GM12878 (cell line): ENCODE measurements around the gene ICAM2. TPM values are rescaled to one million over a fixed set of nuclear protein-coding genes. Genes with fewer than 3 reads are reported as not detected.

Experiments used
- BHLHE40 ChIP-seq, 2 experiments: fragments of 450-650 bp in 1 of 2; IDR thresholded peaks; 2 replicates each; pipeline ENCODE4 v1.6.1; 2011 to 2017; ENCODE audit warnings: low read depth in 2 of 2, borderline replicate concordance in 1 of 2, improper control_type of control experiment in 1 of 2, low read length in 1 of 2, mild to moderate bottlenecking in 1 of 2
- BRCA1 ChIP-seq: IDR thresholded peaks from 2 replicates; pipeline ENCODE4 v1.6.1; 2011; ENCODE audit warnings: low read depth, low read length, improper control_type of control experiment
- CEBPZ ChIP-seq: fragments of 150-350 bp; IDR thresholded peaks from 2 replicates; pipeline ENCODE4 v1.6.1; 2016; ENCODE audit warnings: low read depth, low read length
- GATAD2B ChIP-seq: fragments of 450-650 bp; conservative IDR thresholded peaks from 2 replicates; pipeline ENCODE4 v1.6.1; 2017; ENCODE audit warnings: low read depth, mild to moderate bottlenecking, moderate library complexity
- KAT2A ChIP-seq: conservative IDR thresholded peaks from 2 replicates; pipeline ENCODE4 v1.6.1; 2011; ENCODE audit warnings: low read depth, low read length; ENCODE audit not compliant: control insufficient read depth
- MLLT1 ChIP-seq: fragments of 450-650 bp; IDR thresholded peaks from 2 replicates; pipeline ENCODE4 v1.6.1; 2016; ENCODE audit warnings: mild to moderate bottlenecking
- MTA2 ChIP-seq: fragments of 450-650 bp; IDR thresholded peaks from 2 replicates; pipeline ENCODE4 v1.6.1; 2016; ENCODE audit warnings: low read depth, mild to moderate bottlenecking, moderate library complexity
- MYC ChIP-seq: IDR thresholded peaks from 2 replicates; pipeline ENCODE4 v1.6.1; 2011; ENCODE audit warnings: mild to moderate bottlenecking, low read length, moderate library complexity, inconsistent platforms; ENCODE audit not compliant: insufficient read depth, insufficient replicate concordance, insufficient read length, severe bottlenecking
- NFXL1 ChIP-seq: fragments of 450-650 bp; IDR thresholded peaks from 2 replicates; pipeline ENCODE4 v1.6.1; 2017; ENCODE audit warnings: antibody characterized with exemption, mild to moderate bottlenecking, borderline replicate concordance
- NFYB ChIP-seq: IDR thresholded peaks from 2 replicates; pipeline ENCODE4 v1.6.1; 2011; ENCODE audit warnings: low read depth, mild to moderate bottlenecking, low read length, improper control_type of control experiment, moderate library complexity; ENCODE audit not compliant: insufficient read depth
- PAX5 ChIP-seq: IDR thresholded peaks from 2 replicates; pipeline ENCODE4 v1.6.1; 2011; ENCODE audit warnings: low read depth, low read length, borderline replicate concordance
- POLR2A ChIP-seq: IDR thresholded peaks from 2 replicates; pipeline ENCODE4 v1.6.1; 2011; ENCODE audit warnings: low read depth, mild to moderate bottlenecking, low read length
- RB1 ChIP-seq: fragments of 450-650 bp; formaldehyde crosslinking; IDR thresholded peaks from 2 replicates; pipeline ENCODE4 v1.6.1; 2017; ENCODE audit warnings: mild to moderate bottlenecking, borderline replicate concordance
- SREBF2 ChIP-seq: IDR thresholded peaks from 2 replicates; pipeline ENCODE4 v1.6.1; 2012; ENCODE audit warnings: mild to moderate bottlenecking, low read length
- TARDBP ChIP-seq: IDR thresholded peaks from 2 replicates; pipeline ENCODE4 v1.6.1; 2016; ENCODE audit warnings: borderline replicate concordance
- TBL1XR1 ChIP-seq: IDR thresholded peaks from 2 replicates; pipeline ENCODE4 v1.6.1; 2012; ENCODE audit warnings: low read depth, low read length, improper control_type of control experiment
- ZBTB33 ChIP-seq: fragments of 450-650 bp; IDR thresholded peaks from 2 replicates; pipeline ENCODE4 v1.6.1; 2017; ENCODE audit warnings: mild to moderate bottlenecking
- ZBTB4 ChIP-seq: fragments of 450-650 bp; formaldehyde crosslinking; IDR thresholded peaks from 2 replicates; pipeline ENCODE4 v1.4.0; 2022; ENCODE audit warnings: mild to moderate bottlenecking, moderate library complexity
- ZNF384 ChIP-seq: IDR thresholded peaks from 2 replicates; pipeline ENCODE4 v1.6.1; 2012; ENCODE audit warnings: low read depth, mild to moderate bottlenecking, low read length, improper control_type of control experiment, borderline replicate concordance
- ZZZ3 ChIP-seq: IDR thresholded peaks from 2 replicates; pipeline ENCODE4 v1.6.1; 2011; ENCODE audit warnings: low read depth; ENCODE audit not compliant: control insufficient read depth, insufficient read length
- polyA plus RNA-seq, 11 experiments: library from polyadenylated mRNA; depleted of rRNA in 4 of 11; unstranded in 6 of 11; stranded (reverse) in 5 of 11; fragments of >200 nt; fragmentation: Nextera tagmentation in 4 of 11; fragmentation: Illumina TruSeq in 1 of 11; extraction: Ambion mirVana in 4 of 11; extraction: Trizol in 1 of 11; gene quantifications; 1 replicate in 1 of 11; 2 replicates in 10 of 11; pipeline versions ENCODE4 v1.2.1 to v1.2.3, GENCODE V29; 2011 to 2016; ENCODE audit warnings: inconsistent platforms in 2 of 11, missing spikeins in 2 of 11, low read depth in 1 of 11
- total RNA-seq, 4 experiments: library from RNA; depleted of rRNA in 3 of 4; stranded (reverse); fragments of >200 nt in 3 of 4; fragmentation: Illumina TruSeq in 1 of 4; extraction: Trizol in 1 of 4; gene quantifications; 2 replicates each; pipeline versions ENCODE4 v1.2.1 to v1.2.3, GENCODE V29; 2013 to 2021

ICAM2 gene
- total and polyA plus RNA-seq, 10 of the 15 experiments (the other 5 are each of a cell fraction or from before 2014, with no cell fraction given): 23.6 to 108 (median 58.1) TPM

- TF ChIP-seq ZBTB33 (no peak), ZNF384 (no peak), BRCA1 (no peak), MTA2 (no peak), ZZZ3 (no peak), NFYB (no peak), RB1 (no peak), ZBTB4 (CRISPR knock-in tag) (no peak), MYC (no peak), GATAD2B (no peak), TBL1XR1 (no peak), CEBPZ (no peak), NFXL1 (no peak), POLR2A (peak; percentile 43; the same call in 1 of the 2 replicates), KAT2A (no peak), MLLT1 (no peak), BHLHE40 (IDR thresholded peaks at IDR 0.05; ENCODE audit: borderline replicate concordance in 1 of 2, low read depth in 2 of 2, low read length in 1 of 2) (no peak), TARDBP (no peak), SREBF2 (no peak), PAX5 (no peak)
Measured at GRCh38 chr17:63999680-64000531, 20.5 kb downstream of the ICAM2 start (continued).
